ENCODE measurements around the gene GPC6. TPM values are rescaled to one million over a fixed set of nuclear protein-coding genes. Genes with fewer than 3 reads are reported as not detected.

The GPC6 gene
- total and polyA plus RNA-seq, 2 donors (not counting 3 experiments of a cell fraction or from before 2014, with no cell fraction given): 0.01 TPM; not detected in 1

GRCh38 chr13:94300401-94300800 lies 1073.8 kb downstream of the GPC6 start:
- ChIA-PET POLR2A (no interaction called here), CTCF (no interaction called here)
- dilution Hi-C loops (cut with MboI; ENCODE audit: extremely low pct_ligation_motif_present, low sequenced_read_pairs): no loop called here

More at GRCh38 chr13:94300401-94300800, 1073.8 kb downstream of the GPC6 start:
- Histone ChIP-seq H3K9me1 (replicated peaks; ENCODE audit: control insufficient read depth, extremely low read depth, insufficient read depth, low read length) (no peaks in the 10 kb centered on the region), H3K36me3 (ENCODE audit: control insufficient read depth in 2 of 2, extremely low read depth in 1 of 2, insufficient read depth in 2 of 2, low read length in 2 of 2) (no peaks in the 10 kb centered on the region), H3K27me3 (ENCODE audit: control insufficient read depth in 2 of 2, insufficient read depth in 2 of 2, low read length in 2 of 2) (no peaks in the 10 kb centered on the region), H3K4me2 (ENCODE audit: insufficient read depth, low read length) (no peak overlapping the region), H3K9ac (replicated peaks; ENCODE audit: extremely low read depth, insufficient read depth, low read length) (no peak overlapping the region), H4K20me1 (replicated peaks; ENCODE audit: control insufficient read depth, extremely low read depth, insufficient read depth, low read length) (no peaks in the 10 kb centered on the region), H3K4me3 (replicated peaks in 1 of 3; ENCODE audit: insufficient read depth in 1 of 3, low read depth in 1 of 3, low read length in 3 of 3) (no peak overlapping the region), H3K27ac (ENCODE audit: insufficient read depth, low read depth, low read length) (no peak overlapping the region), H3K79me2 (ENCODE audit: control insufficient read depth, insufficient read depth, low read length) (no peaks in the 10 kb centered on the region), H3K4me1 (ENCODE audit: control insufficient read depth, extremely low read depth, insufficient read depth, low read length) (peaks cover 11% of the 10 kb centered on the region), H2AFZ (ENCODE audit: low read depth, low read length) (no peak overlapping the region), H3K9me3 (replicated peaks; ENCODE audit: control insufficient read depth, insufficient read depth, low read length) (no peaks in the 10 kb centered on the region)
- TF ChIP-seq GATA2 (IDR thresholded peaks at IDR 0.05; ENCODE audit: insufficient read depth, insufficient read length, low read depth, low read length) (no peak), MAX (IDR thresholded peaks at IDR 0.05; ENCODE audit: insufficient read depth, insufficient read length) (no peak), POLR2A (IDR thresholded peaks at IDR 0.05; ENCODE audit: low read depth, low read length) (no peak), MYC (IDR thresholded peaks at IDR 0.05; ENCODE audit: low read depth, low read length) (no peak), CTCF (IDR thresholded peaks at IDR 0.05; ENCODE audit: extremely low read depth in 1 of 2, insufficient read depth in 1 of 2, low read depth in 1 of 2, low read length in 2 of 2) (no peak), POLR2AphosphoS5 (IDR thresholded peaks at IDR 0.05; ENCODE audit: insufficient read depth, low read depth, low read length) (no peak), JUN (IDR thresholded peaks at IDR 0.05; ENCODE audit: borderline replicate concordance, insufficient read depth, insufficient read length, low read depth) (no peak), FOS (IDR thresholded peaks at IDR 0.05; ENCODE audit: borderline replicate concordance, insufficient read depth, low read length) (no peak), EZH2 (IDR thresholded peaks at IDR 0.05; ENCODE audit: borderline replicate concordance, low read depth, low read length, severe bottlenecking) (no peak)
- intact Hi-C loops (cut with micrococcal nuclease): no loop called here
- no peak for FAIRE-seq
- no TSS peak for BruUV-seq (replicated peaks)
- DNase-seq (ENCODE audit: low read depth, low spot score): no peak

Measured in endothelial cell of umbilical vein (primary cell).